HG03378 (cell line): ENCODE measurements around the gene ZNF574.

Experiments
- ATAC-seq: cut with Tn5 transposase; IDR thresholded peaks from one replicate; pipeline ENCODE4 v1.9.1; 2021; ENCODE audit warnings: mild to moderate bottlenecking, moderate library complexity; ENCODE audit not compliant: unreplicated experiment

ZNF574 gene

GRCh38 chr19:42121656-42122069 lies 45.7 kb downstream of the ZNF574 start:
- ATAC-seq: no peak

GRCh38 chr19:42122691-42123607 lies 47.0 kb downstream of the ZNF574 start:
- no peak for ATAC-seq

- ATAC-seq: no peak
Observed at GRCh38 chr19:42123765-42124164, 47.8 kb downstream of the ZNF574 start.

GRCh38 chr19:42124386-42124901 lies 48.5 kb downstream of the ZNF574 start:
- no peak for ATAC-seq

GRCh38 chr19:42125536-42125935 lies 49.6 kb downstream of the ZNF574 start:
- no peak for ATAC-seq

GRCh38 chr19:42126574-42126973 lies 50.6 kb downstream of the ZNF574 start:
- no peak for ATAC-seq

GRCh38 chr19:42129399-42130253 lies 53.7 kb downstream of the ZNF574 start:
- peak; percentile 35 for ATAC-seq

- ATAC-seq: no peak
Observed at GRCh38 chr19:42130254-42130573, 54.2 kb downstream of the ZNF574 start.
